GM23338 (cell line): ENCODE data around the gene C6orf89. TPM values are rescaled to one million over a fixed set of nuclear protein-coding genes. Genes with fewer than 3 reads are reported as not detected.

ENCODE experiments used
- ATAC-seq: fragments of 200-7000 bp; cut with Tn5 transposase; 3 replicates; pipeline ENCODE4 v1.9.1; 2020
- DNase-seq: peaks from one replicate; pipeline ENCODE4 v3.0.0-alpha.2; 2015; ENCODE audit warnings: low spot score
- H2AFZ ChIP-seq: fragments of 200-600 bp; sonication (generic); 2 replicates; pipeline ENCODE4 v1.8.0; 2016; ENCODE audit warnings: antibody characterized with exemption, mild to moderate bottlenecking, moderate library complexity
- H3F3A ChIP-seq: fragments of 200-600 bp; sonication (generic); replicated peaks from 2 replicates; pipeline ENCODE4 v1.8.0; 2017; ENCODE audit warnings: antibody characterized with exemption, mixed run types, low read depth
- H3K27ac ChIP-seq: fragments of 200-600 bp; sonication (generic); 2 replicates; pipeline ENCODE4 v1.6.1; 2016; ENCODE audit warnings: low read depth
- H3K27me3 ChIP-seq: fragments of 200-600 bp; sonication (generic); 2 replicates; pipeline ENCODE4 v1.8.0; 2016; ENCODE audit warnings: mild to moderate bottlenecking, mixed run types, moderate library complexity; ENCODE audit not compliant: insufficient read depth
- H3K36me3 ChIP-seq: fragments of 200-600 bp; sonication (generic); 2 replicates; pipeline ENCODE4 v1.8.0; 2016; ENCODE audit warnings: mild to moderate bottlenecking; ENCODE audit not compliant: insufficient read depth
- H3K4me1 ChIP-seq: fragments of 200-600 bp; sonication (generic); 2 replicates; pipeline ENCODE4 v1.8.0; 2016; ENCODE audit warnings: mild to moderate bottlenecking, moderate library complexity; ENCODE audit not compliant: insufficient read depth
- H3K4me2 ChIP-seq: fragments of 200-600 bp; sonication (generic); 2 replicates; pipeline ENCODE4 v1.7.1; 2017; ENCODE audit warnings: mixed run types
- H3K4me3 ChIP-seq: fragments of 200-600 bp; sonication (generic); 2 replicates; pipeline ENCODE4 v1.6.1; 2016; ENCODE audit warnings: mixed run types
- H3K79me2 ChIP-seq: fragments of 200-600 bp; sonication (generic); replicated peaks from 2 replicates; pipeline ENCODE4 v1.8.0; 2017; ENCODE audit warnings: mild to moderate bottlenecking; ENCODE audit not compliant: insufficient read depth
- H3K9me2 ChIP-seq: fragments of 200-600 bp; sonication (generic); 2 replicates; pipeline ENCODE4 v1.8.0; 2017; ENCODE audit not compliant: insufficient read depth
- H4K20me1 ChIP-seq: fragments of 200-600 bp; sonication (generic); replicated peaks from 2 replicates; pipeline ENCODE4 v1.8.0; 2017; ENCODE audit warnings: mild to moderate bottlenecking; ENCODE audit not compliant: insufficient read depth
- H3K27ac Mint-ChIP-seq: 2 replicates; pipeline ENCODE4 v1.8.0; 2020; ENCODE audit warnings: inconsistent platforms, mild to moderate bottlenecking, moderate library complexity, mixed read lengths
- H3K27me3 Mint-ChIP-seq: 3 replicates; pipeline ENCODE4 v1.8.0; 2022; ENCODE audit warnings: low read depth, mild to moderate bottlenecking, moderate library complexity, mixed read lengths, inconsistent platforms; ENCODE audit not compliant: insufficient read depth, poor library complexity
- H3K36me3 Mint-ChIP-seq: 3 replicates; pipeline ENCODE4 v1.8.0; 2021; ENCODE audit warnings: low read depth, mild to moderate bottlenecking, inconsistent platforms, moderate library complexity, mixed read lengths
- H3K4me1 Mint-ChIP-seq: 3 replicates; pipeline ENCODE4 v1.8.0; 2020; ENCODE audit warnings: mild to moderate bottlenecking, inconsistent platforms, mixed read lengths
- H3K4me3 Mint-ChIP-seq: 3 replicates; pipeline ENCODE4 v1.8.0; 2021; ENCODE audit warnings: moderate library complexity, mild to moderate bottlenecking, inconsistent platforms, mixed read lengths
- H3K9me3 Mint-ChIP-seq: 3 replicates; pipeline ENCODE4 v1.8.0; 2020; ENCODE audit warnings: moderate library complexity, mild to moderate bottlenecking, inconsistent platforms, mixed read lengths
- ZNF462 ChIP-seq: fragments of 250-450 bp; sonication (Bioruptor Pico); IDR thresholded peaks from 2 replicates; pipeline ENCODE4 v1.5.0; 2020; ENCODE audit warnings: mild to moderate bottlenecking, moderate library complexity
- polyA plus RNA-seq: library from polyadenylated mRNA; unstranded; fragments of >200 nt; fragmentation: Nextera tagmentation; extraction: Ambion mirVana; gene quantifications from 2 replicates; pipeline ENCODE4 v1.2.1, GENCODE V29; 2016
- total RNA-seq: library from RNA; depleted of rRNA; stranded (reverse); fragments of >200 nt; shearing (Covaris generic); gene quantifications from 2 replicates; pipeline ENCODE4 v1.2.3, GENCODE V29; 2014
- TF ChIP-seq, protein P1 (sequence below), 2 experiments: fragments of 200-600 bp in 1 of 2; sonication (generic) in 1 of 2; conservative IDR thresholded peaks; 2 replicates each; pipeline versions ENCODE4 v1.5.1 to v1.6.1; 2016 to 2017; ENCODE audit warnings: antibody characterized with exemption in 2 of 2, low read depth in 2 of 2, mild to moderate bottlenecking in 2 of 2, moderate library complexity in 1 of 2

The C6orf89 gene
- total and polyA plus RNA-seq, 2 experiments from 2014 or later: 3.7 to 7.9 TPM

DNA sequence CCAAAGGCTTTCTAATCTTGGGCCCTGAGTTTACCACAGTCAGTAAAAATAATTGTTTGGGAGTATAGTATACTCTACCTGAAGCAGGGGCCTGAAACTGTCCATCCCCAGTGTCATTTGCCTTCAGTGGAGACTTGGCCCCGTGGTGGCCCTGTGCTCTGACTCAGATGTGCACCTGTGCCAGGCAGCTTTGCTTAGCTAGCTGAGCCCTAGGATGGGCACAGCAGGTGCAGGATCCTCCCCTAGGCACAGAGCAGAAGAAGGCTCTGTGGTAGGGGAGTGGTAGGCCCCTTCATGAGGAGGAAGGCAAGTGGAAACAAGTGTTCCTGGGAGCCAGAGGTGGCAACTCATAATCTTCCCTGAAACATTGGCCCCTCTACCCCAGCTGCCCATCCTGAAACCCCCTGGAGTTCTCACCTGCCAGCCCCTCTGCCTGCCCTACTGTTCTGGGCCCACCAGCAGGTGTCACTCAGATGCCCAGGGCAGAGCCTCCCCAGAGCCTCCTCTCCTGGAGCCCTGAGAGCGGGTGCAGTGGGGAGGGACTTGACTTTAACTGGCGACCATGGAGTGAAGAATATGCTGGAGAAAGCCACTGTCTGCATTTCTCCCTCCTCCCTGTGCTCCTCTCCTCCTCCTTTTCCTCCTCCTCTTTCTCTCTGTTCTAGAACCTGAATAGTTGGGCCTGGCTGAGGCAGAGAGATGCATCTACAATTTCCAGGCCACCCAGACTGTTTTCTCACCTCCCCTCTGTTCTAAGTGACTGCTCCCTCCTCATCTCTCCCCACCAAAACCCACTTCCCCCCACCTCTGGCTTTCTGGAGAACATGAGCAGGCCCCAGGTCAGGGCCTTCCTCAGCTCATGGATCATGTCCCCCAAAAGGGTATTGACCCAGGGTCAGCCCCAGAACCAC lies 49.4 kb upstream of the C6orf89 start:
- Histone ChIP-seq H2AFZ (no peak overlapping the region), H3K4me2 (no peak overlapping the region), H3K27me3 (peaks cover 60% of the 10 kb centered on the region), H3K4me1 (peaks cover 9% of the 10 kb centered on the region), H3K79me2 (no peaks in the 10 kb centered on the region), H3K27ac (no peak overlapping the region), H3K36me3 (no peaks in the 10 kb centered on the region), H3K4me3 (no peak overlapping the region), H4K20me1 (no peaks in the 10 kb centered on the region), H3K9me2 (no peaks in the 10 kb centered on the region), H3F3A (no peaks in the 10 kb centered on the region)
- DNase-seq: no peak
- TF ChIP-seq, protein P1, sequence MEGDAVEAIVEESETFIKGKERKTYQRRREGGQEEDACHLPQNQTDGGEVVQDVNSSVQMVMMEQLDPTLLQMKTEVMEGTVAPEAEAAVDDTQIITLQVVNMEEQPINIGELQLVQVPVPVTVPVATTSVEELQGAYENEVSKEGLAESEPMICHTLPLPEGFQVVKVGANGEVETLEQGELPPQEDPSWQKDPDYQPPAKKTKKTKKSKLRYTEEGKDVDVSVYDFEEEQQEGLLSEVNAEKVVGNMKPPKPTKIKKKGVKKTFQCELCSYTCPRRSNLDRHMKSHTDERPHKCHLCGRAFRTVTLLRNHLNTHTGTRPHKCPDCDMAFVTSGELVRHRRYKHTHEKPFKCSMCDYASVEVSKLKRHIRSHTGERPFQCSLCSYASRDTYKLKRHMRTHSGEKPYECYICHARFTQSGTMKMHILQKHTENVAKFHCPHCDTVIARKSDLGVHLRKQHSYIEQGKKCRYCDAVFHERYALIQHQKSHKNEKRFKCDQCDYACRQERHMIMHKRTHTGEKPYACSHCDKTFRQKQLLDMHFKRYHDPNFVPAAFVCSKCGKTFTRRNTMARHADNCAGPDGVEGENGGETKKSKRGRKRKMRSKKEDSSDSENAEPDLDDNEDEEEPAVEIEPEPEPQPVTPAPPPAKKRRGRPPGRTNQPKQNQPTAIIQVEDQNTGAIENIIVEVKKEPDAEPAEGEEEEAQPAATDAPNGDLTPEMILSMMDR (conservative IDR thresholded peaks at IDR 0.05; ENCODE audit: low read depth in 2 of 2): peak in 1 of 2 experiments; percentile 49; a peak in 3 of 4 replicates
- no peak for TF ChIP-seq ZNF462 (CRISPR knock-in tag)
- H3K4me1 Mint-ChIP-seq: peaks cover 21% of the 10 kb centered on the region
- peaks cover 52% of the 10 kb centered on the region for H3K27me3 Mint-ChIP-seq
- peaks cover 4% of the 10 kb centered on the region; the same call in 1 of the 3 replicates for H3K36me3 Mint-ChIP-seq
- peaks cover 6% of the 10 kb centered on the region; the same call in 2 of the 3 replicates for H3K9me3 Mint-ChIP-seq
- ATAC-seq: no peak
- no peak overlapping the region for H3K27ac Mint-ChIP-seq
- H3K4me3 Mint-ChIP-seq: no peak overlapping the region
